ENCODE measurements around the gene IFNL2. TPM values are rescaled to one million over a fixed set of nuclear protein-coding genes. Genes with fewer than 3 reads are reported as not detected.

The IFNL2 gene
- total RNA-seq, 1 donor from 2014 or later: not detected

GRCh38 chr19:39299404-39299803, 31.2 kb downstream of the IFNL2 start:
- Mint-ChIP-seq H3K4me3 (no peak overlapping the region), H3K27ac (no peak overlapping the region), H3K9me3 (no peaks in the 10 kb centered on the region), H3K36me3 (no peaks in the 10 kb centered on the region), H3K4me1 (ENCODE audit: unreplicated experiment) (peaks cover 7% of the 10 kb centered on the region), H3K27me3 (peaks cover 32% of the 10 kb centered on the region)
- no peak for TF ChIP-seq CTCF (conservative IDR thresholded peaks at IDR 0.05)
- no peak for DNase-seq (ENCODE audit: extremely low spot score, unreplicated experiment)

GRCh38 chr19:39299832-39300231, 31.6 kb downstream of the IFNL2 start:
- Mint-ChIP-seq H3K4me3 (no peak overlapping the region), H3K4me1 (ENCODE audit: unreplicated experiment) (peaks cover 7% of the 10 kb centered on the region), H3K27ac (no peak overlapping the region), H3K36me3 (no peaks in the 10 kb centered on the region), H3K9me3 (no peaks in the 10 kb centered on the region), H3K27me3 (peaks cover 34% of the 10 kb centered on the region)
- no peak for DNase-seq (ENCODE audit: extremely low spot score, unreplicated experiment)
- TF ChIP-seq CTCF (conservative IDR thresholded peaks at IDR 0.05): no peak

- no peaks in the 10 kb centered on the region for H3K36me3 Mint-ChIP-seq
- H3K4me1 Mint-ChIP-seq (ENCODE audit: unreplicated experiment): peaks cover 16% of the 10 kb centered on the region
- no peak for TF ChIP-seq CTCF (conservative IDR thresholded peaks at IDR 0.05)
- H3K9me3 Mint-ChIP-seq: no peaks in the 10 kb centered on the region
- peaks cover 41% of the 10 kb centered on the region for H3K27me3 Mint-ChIP-seq
- no peak overlapping the region for H3K27ac Mint-ChIP-seq
- DNase-seq (ENCODE audit: extremely low spot score, unreplicated experiment): no peak
- H3K4me3 Mint-ChIP-seq: no peak overlapping the region
Measured at GRCh38 chr19:39301021-39301420, 32.8 kb downstream of the IFNL2 start.

- DNase-seq (ENCODE audit: extremely low spot score, unreplicated experiment): no peak
- Mint-ChIP-seq H3K27me3 (peaks cover 44% of the 10 kb centered on the region), H3K4me1 (ENCODE audit: unreplicated experiment) (peaks cover 21% of the 10 kb centered on the region), H3K4me3 (no peak overlapping the region), H3K27ac (no peak overlapping the region), H3K9me3 (no peaks in the 10 kb centered on the region), H3K36me3 (no peaks in the 10 kb centered on the region)
- TF ChIP-seq CTCF (conservative IDR thresholded peaks at IDR 0.05): no peak
Measured at GRCh38 chr19:39301562-39301961, 33.4 kb downstream of the IFNL2 start.

- no peak for TF ChIP-seq CTCF (conservative IDR thresholded peaks at IDR 0.05)
- Mint-ChIP-seq H3K4me1 (ENCODE audit: unreplicated experiment) (peaks cover 26% of the 10 kb centered on the region), H3K9me3 (no peaks in the 10 kb centered on the region), H3K27me3 (peaks cover 47% of the 10 kb centered on the region), H3K36me3 (peaks cover under 1% of the 10 kb centered on the region), H3K4me3 (no peak overlapping the region), H3K27ac (no peak overlapping the region)
- no peak for DNase-seq (ENCODE audit: extremely low spot score, unreplicated experiment)
Measured at GRCh38 chr19:39303373-39304184, 35.4 kb downstream of the IFNL2 start.

All from type B pancreatic cell (in vitro differentiated cells).